GM12878 (cell line): Measurements from ENCODE around the gene SPAG16. TPM values are rescaled to one million over a fixed set of nuclear protein-coding genes. Genes with fewer than 3 reads are reported as not detected.
A peak's percentile ranks its signal among the peaks of the same experiment; 100 is the strongest.

ENCODE experiments used
- ATAC-seq: fragments of 200-7000 bp; cut with Tn5 transposase; 3 replicates; pipeline ENCODE4 v1.9.1; 2020; ENCODE audit warnings: mild to moderate bottlenecking, moderate library complexity
- BruUV-seq: library from RNA; stranded (reverse); fragments of 400-500 nt; replicated peaks from 2 replicates; lab custom pipeline; 2021; lab: Mats Ljungman, UMichigan
- CTCF ChIA-PET: fragments of 300-600 bp; sonication (Branson Sonifier 250); formaldehyde crosslinking; extraction: SDS; loops from one replicate; lab custom pipeline; 2021; ENCODE audit warnings: inconsistent platforms; lab: Yijun Ruan, JAX
- POLR2A ChIA-PET: fragments of 350-600 bp; formaldehyde crosslinking; extraction: SDS; loops from one replicate; lab custom pipeline; 2021; ENCODE audit warnings: inconsistent platforms; lab: Charles Lee
- RAD21 ChIA-PET: fragments of 300-600 bp; sonication (Branson Sonifier 250); formaldehyde crosslinking; loops from one replicate; lab custom pipeline; 2023; ENCODE audit warnings: antibody characterized with exemption; ENCODE audit not compliant: unreplicated experiment; lab: Charles Lee
- SMC1A ChIA-PET: fragments of 300-600 bp; sonication (Branson Sonifier 250); formaldehyde crosslinking; loops from one replicate; lab custom pipeline; 2023; ENCODE audit not compliant: unreplicated experiment, uncharacterized antibody; lab: Charles Lee
- DNase-seq: peaks from one replicate; pipeline ENCODE4 v3.0.0-alpha.2; 2011; ENCODE audit warnings: low read depth, low spot score
- FAIRE-seq: peaks from 3 replicates; lab custom pipeline; 2011; peaks lifted over from hg19 to GRCh38; lab: Jason Lieb, UNC
- H2AFZ ChIP-seq: 2 replicates; pipeline ENCODE4 v1.6.0; 2011; ENCODE audit warnings: low read depth, low read length, control low read depth; ENCODE audit not compliant: control insufficient read depth
- H3K27ac ChIP-seq: 2 replicates; pipeline ENCODE4 v1.5.1; 2011; ENCODE audit warnings: control low read depth; ENCODE audit not compliant: control insufficient read depth, insufficient read depth
- H3K27me3 ChIP-seq, 2 experiments: replicated peaks in 1 of 2; 2 replicates each; pipeline versions ENCODE4 v1.6.0 to v1.6.1; 2011; ENCODE audit warnings: low read length in 1 of 2; ENCODE audit not compliant: control insufficient read depth in 2 of 2, insufficient read depth in 2 of 2
- H3K36me3 ChIP-seq, 2 experiments: 2 replicates each; pipeline ENCODE4 v1.5.1; 2011; ENCODE audit warnings: low read length in 1 of 2; ENCODE audit not compliant: control insufficient read depth in 2 of 2, insufficient read depth in 2 of 2
- H3K4me1 ChIP-seq: 2 replicates; pipeline ENCODE4 v1.6.1; 2011; ENCODE audit warnings: mild to moderate bottlenecking, low read length, moderate library complexity, mixed read lengths; ENCODE audit not compliant: control insufficient read depth, insufficient read depth
- H3K4me2 ChIP-seq: 2 replicates; pipeline ENCODE4 v1.6.0; 2011; ENCODE audit warnings: control low read depth; ENCODE audit not compliant: control insufficient read depth, insufficient read depth
- H3K4me3 ChIP-seq: fragments of 200-600 bp; sonication (generic); 2 replicates; pipeline ENCODE4 v1.5.1; 2016
- H3K79me2 ChIP-seq: 2 replicates; pipeline ENCODE4 v1.6.0; 2011; ENCODE audit warnings: low read length; ENCODE audit not compliant: control insufficient read depth, insufficient read depth
- H3K9ac ChIP-seq: 2 replicates; pipeline ENCODE4 v1.8.0; 2011; ENCODE audit warnings: low read length, control low read depth, mixed read lengths; ENCODE audit not compliant: control insufficient read depth, insufficient read depth
- H3K9me3 ChIP-seq: replicated peaks from 3 replicates; pipeline ENCODE4 v1.5.1; 2011; ENCODE audit warnings: mild to moderate bottlenecking, low read length; ENCODE audit not compliant: control insufficient read depth, insufficient read depth
- H4K20me1 ChIP-seq: 2 replicates; pipeline ENCODE4 v1.6.0; 2011; ENCODE audit not compliant: control insufficient read depth, insufficient read depth
- ATF7 ChIP-seq: fragments of 450-650 bp; IDR thresholded peaks from 2 replicates; pipeline ENCODE4 v1.6.1; 2016; ENCODE audit warnings: low read depth, mild to moderate bottlenecking
- BRCA1 ChIP-seq: IDR thresholded peaks from 2 replicates; pipeline ENCODE4 v1.6.1; 2011; ENCODE audit warnings: low read depth, low read length, improper control_type of control experiment
- CBX5 ChIP-seq: sonication (generic); IDR thresholded peaks from 2 replicates; pipeline ENCODE4 v1.6.1; 2016; ENCODE audit warnings: low read depth, moderate library complexity, mild to moderate bottlenecking, inconsistent platforms
- CHD1 ChIP-seq: IDR thresholded peaks from 2 replicates; pipeline ENCODE4 v1.6.1; 2012; ENCODE audit warnings: low read depth, low read length, improper control_type of control experiment
- FOXK2 ChIP-seq: fragments of 450-650 bp; IDR thresholded peaks from 2 replicates; pipeline ENCODE4 v1.6.1; 2017; ENCODE audit warnings: mild to moderate bottlenecking, moderate library complexity
- HSF1 ChIP-seq: fragments of 150-350 bp; IDR thresholded peaks from 2 replicates; pipeline ENCODE4 v1.6.1; 2014; ENCODE audit warnings: mild to moderate bottlenecking, low read depth, low read length
- NBN ChIP-seq: fragments of 450-650 bp; IDR thresholded peaks from 2 replicates; pipeline ENCODE4 v1.6.1; 2016
- NFIC ChIP-seq: IDR thresholded peaks from 2 replicates; pipeline ENCODE4 v1.6.1; 2012; ENCODE audit warnings: low read depth, mild to moderate bottlenecking, inconsistent platforms, low read length, moderate library complexity
- NFYB ChIP-seq: IDR thresholded peaks from 2 replicates; pipeline ENCODE4 v1.6.1; 2011; ENCODE audit warnings: low read depth, mild to moderate bottlenecking, low read length, improper control_type of control experiment, moderate library complexity; ENCODE audit not compliant: insufficient read depth
- NRF1 ChIP-seq: conservative IDR thresholded peaks from 2 replicates; pipeline ENCODE4 v1.6.1; 2011; ENCODE audit warnings: mild to moderate bottlenecking, low read depth, low read length, improper control_type of control experiment
- PKNOX1 ChIP-seq: fragments of 450-650 bp; IDR thresholded peaks from 2 replicates; pipeline ENCODE4 v1.6.1; 2016; ENCODE audit warnings: mild to moderate bottlenecking
- USF2 ChIP-seq: IDR thresholded peaks from 2 replicates; pipeline ENCODE4 v1.6.1; 2011; ENCODE audit warnings: low read depth, low read length, improper control_type of control experiment, borderline replicate concordance
- YY1 ChIP-seq: IDR thresholded peaks from 2 replicates; pipeline ENCODE4 v1.6.1; 2011; ENCODE audit warnings: low read depth, mild to moderate bottlenecking, low read length
- WGBS: methylation state at CpG from one replicate; pipeline ENCODE4 v1.1.6; 2016; ENCODE audit warnings: low lambda C conversion rate; ENCODE audit not compliant: insufficient replicate concordance, insufficient coverage; ENCODE audit errors: missing lambda C conversion rate; 5-methylcytosine and 5-hydroxymethylcytosine counted together
- in situ Hi-C: fragments of 300-500 bp; cut with MboI; formaldehyde crosslinking; loops from 9 replicates; pipeline ENCODE4 v1.14.3; 2018; ENCODE audit warnings: mixed read lengths
- intact Hi-C: fragments of 100-400 bp; cut with micrococcal nuclease; formaldehyde crosslinking; loops from one replicate; pipeline ENCODE4 v1.14.2; 2022; ENCODE audit not compliant: unreplicated experiment
- polyA plus RNA-seq, 11 experiments: library from polyadenylated mRNA; depleted of rRNA in 4 of 11; unstranded in 6 of 11; stranded (reverse) in 5 of 11; fragments of >200 nt; fragmentation: Nextera tagmentation in 4 of 11; fragmentation: Illumina TruSeq in 1 of 11; extraction: Ambion mirVana in 4 of 11; extraction: Trizol in 1 of 11; gene quantifications; 1 replicate in 1 of 11; 2 replicates in 10 of 11; pipeline versions ENCODE4 v1.2.1 to v1.2.3, GENCODE V29; 2011 to 2016; ENCODE audit warnings: inconsistent platforms in 2 of 11, missing spikeins in 2 of 11, low read depth in 1 of 11
- total RNA-seq, 4 experiments: library from RNA; depleted of rRNA in 3 of 4; stranded (reverse); fragments of >200 nt in 3 of 4; fragmentation: Illumina TruSeq in 1 of 4; extraction: Trizol in 1 of 4; gene quantifications; 2 replicates each; pipeline versions ENCODE4 v1.2.1 to v1.2.3, GENCODE V29; 2013 to 2021

SPAG16 gene
- total and polyA plus RNA-seq, 10 of the 15 experiments (the other 5 are each of a cell fraction or from before 2014, with no cell fraction given), result 6.0 to 25.0 (median 15.2) TPM

- TF ChIP-seq PKNOX1, result no peak
- no peak for TF ChIP-seq BRCA1
- TF ChIP-seq NBN, result no peak
- no peak for TF ChIP-seq FOXK2
- no peak for TF ChIP-seq CHD1
- no peak for TF ChIP-seq NFIC
- no peak for TF ChIP-seq HSF1
- TF ChIP-seq CBX5, result no peak
- no peak for TF ChIP-seq ATF7
- TF ChIP-seq NRF1, result no peak
- TF ChIP-seq YY1, result no peak
- TF ChIP-seq USF2, result no peak
- no peak for TF ChIP-seq NFYB
- TF ChIP-seq, all 136 proteins: peak for 0
- Histone ChIP-seq H3K9me3 (peaks cover 2% of the 10 kb centered on the region; the same call in 1 of the 3 replicates), H3K9ac (no peak overlapping the region), H4K20me1 (no peaks in the 10 kb centered on the region), H2AFZ (peak overlapping the region; percentile 37), H3K36me3 (no peaks in the 10 kb centered on the region), H3K4me1 (no peaks in the 10 kb centered on the region), H3K27ac (no peak overlapping the region), H3K4me2 (no peak overlapping the region), H3K79me2 (no peaks in the 10 kb centered on the region), H3K27me3 (no peaks in the 10 kb centered on the region), H3K4me3 (no peak overlapping the region)
- no TSS peak for BruUV-seq
- POLR2A ChIA-PET, result no interaction called here
- in situ Hi-C loops, result no loop called here
- peak; percentile 11 for DNase-seq
- CTCF ChIA-PET, result no interaction called here
- 0% methylated on average over 6 of the region's 6 CpGs for WGBS
- no peak for FAIRE-seq
- SMC1A ChIA-PET, result interaction anchor here (0.8 kb wide), 1 partner anchor 140 kb away, joined by 3 read pairs; no protein-coding TSS in a partner anchor
- intact Hi-C loops, result no loop called here
- RAD21 ChIA-PET, result interaction anchor here (0.6 kb wide), 1 partner anchor 1128 kb away, joined by 3 read pairs; no protein-coding TSS in a partner anchor
- ATAC-seq, result no peak; the same call in 2 of the 3 replicates
Observed at GRCh38 chr2:213678437-213679218, 394.4 kb downstream of the SPAG16 start.
